Breast epithelium (tissue), 3 donors: ENCODE data around the gene CARHSP1.
A peak's percentile ranks its signal among the peaks of the same experiment; 100 is the strongest.

Experiments
- POLR2A ChIP-seq: fragments of 450-650 bp; IDR thresholded peaks from one replicate; pipeline ENCODE4 v1.6.1; 2016; ENCODE audit warnings: antibody characterized with exemption, mild to moderate bottlenecking, moderate library complexity
- POLR2AphosphoS5 ChIP-seq, 3 donors: sonication (generic); formaldehyde crosslinking; IDR thresholded peaks; one replicate each; pipeline ENCODE4 v1.6.1; 2017; ENCODE audit warnings: antibody characterized with exemption in 3 of 3
- TF ChIP-seq, protein P1 (sequence below), 3 donors: fragments of 450-650 bp; IDR thresholded peaks; one replicate each; pipeline ENCODE4 v1.5.1; 2016 to 2017; ENCODE audit warnings: antibody characterized with exemption in 3 of 3, mild to moderate bottlenecking in 3 of 3, moderate library complexity in 3 of 3

- TF ChIP-seq POLR2AphosphoS5 (IDR thresholded peaks at IDR 0.05) (peak in 1 of 3 donors; percentile 45), POLR2A (no peak)
- TF ChIP-seq, protein P1, sequence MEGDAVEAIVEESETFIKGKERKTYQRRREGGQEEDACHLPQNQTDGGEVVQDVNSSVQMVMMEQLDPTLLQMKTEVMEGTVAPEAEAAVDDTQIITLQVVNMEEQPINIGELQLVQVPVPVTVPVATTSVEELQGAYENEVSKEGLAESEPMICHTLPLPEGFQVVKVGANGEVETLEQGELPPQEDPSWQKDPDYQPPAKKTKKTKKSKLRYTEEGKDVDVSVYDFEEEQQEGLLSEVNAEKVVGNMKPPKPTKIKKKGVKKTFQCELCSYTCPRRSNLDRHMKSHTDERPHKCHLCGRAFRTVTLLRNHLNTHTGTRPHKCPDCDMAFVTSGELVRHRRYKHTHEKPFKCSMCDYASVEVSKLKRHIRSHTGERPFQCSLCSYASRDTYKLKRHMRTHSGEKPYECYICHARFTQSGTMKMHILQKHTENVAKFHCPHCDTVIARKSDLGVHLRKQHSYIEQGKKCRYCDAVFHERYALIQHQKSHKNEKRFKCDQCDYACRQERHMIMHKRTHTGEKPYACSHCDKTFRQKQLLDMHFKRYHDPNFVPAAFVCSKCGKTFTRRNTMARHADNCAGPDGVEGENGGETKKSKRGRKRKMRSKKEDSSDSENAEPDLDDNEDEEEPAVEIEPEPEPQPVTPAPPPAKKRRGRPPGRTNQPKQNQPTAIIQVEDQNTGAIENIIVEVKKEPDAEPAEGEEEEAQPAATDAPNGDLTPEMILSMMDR (IDR thresholded peaks at IDR 0.05) = no peak
These were observed 9.7 kb upstream of the CARHSP1 start for GRCh38 chr16:8878523-8878911.
